ENCODE data around the gene MORC3. TPM values are rescaled to one million over a fixed set of nuclear protein-coding genes. Genes with fewer than 3 reads are reported as not detected.

The MORC3 gene
- total and polyA plus RNA-seq, 9 of the 15 experiments (the other 6 are each of a cell fraction or from before 2014, with no cell fraction given) = 12.7 to 53.7 (median 36.0) TPM

DNA sequence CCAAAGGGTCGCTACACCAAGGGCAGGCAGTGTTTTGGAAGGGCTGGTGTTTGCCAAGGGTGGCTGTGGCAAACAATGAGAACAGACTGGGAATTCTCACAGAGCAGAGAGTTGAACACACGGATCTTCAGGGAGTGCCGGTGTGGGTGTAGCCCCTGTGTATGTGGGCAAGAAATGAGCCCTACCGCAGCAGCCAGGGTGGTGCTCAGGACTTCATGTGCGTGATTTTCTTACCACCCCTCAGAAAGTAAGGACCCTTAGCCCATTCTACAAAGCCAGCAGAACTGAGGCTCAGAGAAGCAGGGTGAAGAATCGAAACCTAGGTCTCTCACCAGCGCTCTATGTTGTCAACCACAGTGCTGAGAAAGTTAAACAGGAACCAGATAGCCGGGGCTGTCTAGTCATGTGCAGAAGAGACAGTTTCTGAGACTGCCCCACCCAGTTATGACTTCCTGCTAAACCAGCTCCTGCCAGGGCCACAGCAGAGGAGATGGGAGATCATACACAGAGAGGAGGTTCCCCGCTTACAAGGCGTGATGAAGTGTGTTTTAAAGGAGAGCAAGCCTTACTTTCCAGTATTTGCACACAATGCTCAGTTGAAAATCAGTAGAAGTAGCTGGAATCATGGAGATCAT is 21.9 kb upstream of the MORC3 start (continued):
- TF ChIP-seq ZNF274 (IDR thresholded peaks at IDR 0.05; ENCODE audit: borderline replicate concordance, low read depth, low read length) = no peak
- no peak for TF ChIP-seq NONO (IDR thresholded peaks at IDR 0.05; ENCODE audit: low read depth in 2 of 2, low read length in 1 of 2)
- TF ChIP-seq SOX6 (IDR thresholded peaks at IDR 0.05) = peak; percentile 64
- TF ChIP-seq ZNF347 (CRISPR knock-in tag; IDR thresholded peaks at IDR 0.05; ENCODE audit: low read depth) = no peak
- TF ChIP-seq HDAC1 (IDR thresholded peaks at IDR 0.05) = no peak
- TF ChIP-seq, protein P1, sequence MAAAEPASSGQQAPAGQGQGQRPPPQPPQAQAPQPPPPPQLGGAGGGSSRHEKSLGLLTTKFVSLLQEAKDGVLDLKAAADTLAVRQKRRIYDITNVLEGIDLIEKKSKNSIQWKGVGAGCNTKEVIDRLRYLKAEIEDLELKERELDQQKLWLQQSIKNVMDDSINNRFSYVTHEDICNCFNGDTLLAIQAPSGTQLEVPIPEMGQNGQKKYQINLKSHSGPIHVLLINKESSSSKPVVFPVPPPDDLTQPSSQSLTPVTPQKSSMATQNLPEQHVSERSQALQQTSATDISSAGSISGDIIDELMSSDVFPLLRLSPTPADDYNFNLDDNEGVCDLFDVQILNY (CRISPR knock-in tag; IDR thresholded peaks at IDR 0.05) = no peak
- no peak for TF ChIP-seq KHSRP (IDR thresholded peaks at IDR 0.05)
- TF ChIP-seq POLR2AphosphoS5 (IDR thresholded peaks at IDR 0.05; ENCODE audit: control insufficient read depth, insufficient read depth, low read depth, low read length) = no peak
- peak; percentile 88 for TF ChIP-seq SMAD4 (CRISPR knock-in tag; conservative IDR thresholded peaks at IDR 0.05)
- TF ChIP-seq U2AF2 (optimal IDR thresholded peaks at IDR 0.05; ENCODE audit: low read depth, low read length) = no peak
- TF ChIP-seq, protein P2, sequence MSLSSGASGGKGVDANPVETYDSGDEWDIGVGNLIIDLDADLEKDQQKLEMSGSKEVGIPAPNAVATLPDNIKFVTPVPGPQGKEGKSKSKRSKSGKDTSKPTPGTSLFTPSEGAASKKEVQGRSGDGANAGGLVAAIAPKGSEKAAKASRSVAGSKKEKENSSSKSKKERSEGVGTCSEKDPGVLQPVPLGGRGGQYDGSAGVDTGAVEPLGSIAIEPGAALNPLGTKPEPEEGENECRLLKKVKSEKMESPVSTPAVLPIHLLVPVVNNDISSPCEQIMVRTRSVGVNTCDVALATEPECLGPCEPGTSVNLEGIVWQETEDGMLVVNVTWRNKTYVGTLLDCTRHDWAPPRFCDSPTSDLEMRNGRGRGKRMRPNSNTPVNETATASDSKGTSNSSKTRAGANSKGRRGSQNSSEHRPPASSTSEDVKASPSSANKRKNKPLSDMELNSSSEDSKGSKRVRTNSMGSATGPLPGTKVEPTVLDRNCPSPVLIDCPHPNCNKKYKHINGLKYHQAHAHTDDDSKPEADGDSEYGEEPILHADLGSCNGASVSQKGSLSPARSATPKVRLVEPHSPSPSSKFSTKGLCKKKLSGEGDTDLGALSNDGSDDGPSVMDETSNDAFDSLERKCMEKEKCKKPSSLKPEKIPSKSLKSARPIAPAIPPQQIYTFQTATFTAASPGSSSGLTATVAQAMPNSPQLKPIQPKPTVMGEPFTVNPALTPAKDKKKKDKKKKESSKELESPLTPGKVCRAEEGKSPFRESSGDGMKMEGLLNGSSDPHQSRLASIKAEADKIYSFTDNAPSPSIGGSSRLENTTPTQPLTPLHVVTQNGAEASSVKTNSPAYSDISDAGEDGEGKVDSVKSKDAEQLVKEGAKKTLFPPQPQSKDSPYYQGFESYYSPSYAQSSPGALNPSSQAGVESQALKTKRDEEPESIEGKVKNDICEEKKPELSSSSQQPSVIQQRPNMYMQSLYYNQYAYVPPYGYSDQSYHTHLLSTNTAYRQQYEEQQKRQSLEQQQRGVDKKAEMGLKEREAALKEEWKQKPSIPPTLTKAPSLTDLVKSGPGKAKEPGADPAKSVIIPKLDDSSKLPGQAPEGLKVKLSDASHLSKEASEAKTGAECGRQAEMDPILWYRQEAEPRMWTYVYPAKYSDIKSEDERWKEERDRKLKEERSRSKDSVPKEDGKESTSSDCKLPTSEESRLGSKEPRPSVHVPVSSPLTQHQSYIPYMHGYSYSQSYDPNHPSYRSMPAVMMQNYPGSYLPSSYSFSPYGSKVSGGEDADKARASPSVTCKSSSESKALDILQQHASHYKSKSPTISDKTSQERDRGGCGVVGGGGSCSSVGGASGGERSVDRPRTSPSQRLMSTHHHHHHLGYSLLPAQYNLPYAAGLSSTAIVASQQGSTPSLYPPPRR (CRISPR knock-in tag; IDR thresholded peaks at IDR 0.05; ENCODE audit: borderline replicate concordance) = no peak
- TF ChIP-seq SPI1 (IDR thresholded peaks at IDR 0.05; ENCODE audit: borderline replicate concordance, low read depth, low read length) = no peak
- TF ChIP-seq ZNF668 (CRISPR knock-in tag; IDR thresholded peaks at IDR 0.05) = no peak
- no peak for TF ChIP-seq ZNF3 (CRISPR knock-in tag; IDR thresholded peaks at IDR 0.05)
- no peak for TF ChIP-seq FOS (IDR thresholded peaks at IDR 0.05; ENCODE audit: extremely low read depth, insufficient read length)
- TF ChIP-seq WHSC1 (IDR thresholded peaks at IDR 0.05; ENCODE audit: low read length) = no peak
- TF ChIP-seq, protein P3, sequence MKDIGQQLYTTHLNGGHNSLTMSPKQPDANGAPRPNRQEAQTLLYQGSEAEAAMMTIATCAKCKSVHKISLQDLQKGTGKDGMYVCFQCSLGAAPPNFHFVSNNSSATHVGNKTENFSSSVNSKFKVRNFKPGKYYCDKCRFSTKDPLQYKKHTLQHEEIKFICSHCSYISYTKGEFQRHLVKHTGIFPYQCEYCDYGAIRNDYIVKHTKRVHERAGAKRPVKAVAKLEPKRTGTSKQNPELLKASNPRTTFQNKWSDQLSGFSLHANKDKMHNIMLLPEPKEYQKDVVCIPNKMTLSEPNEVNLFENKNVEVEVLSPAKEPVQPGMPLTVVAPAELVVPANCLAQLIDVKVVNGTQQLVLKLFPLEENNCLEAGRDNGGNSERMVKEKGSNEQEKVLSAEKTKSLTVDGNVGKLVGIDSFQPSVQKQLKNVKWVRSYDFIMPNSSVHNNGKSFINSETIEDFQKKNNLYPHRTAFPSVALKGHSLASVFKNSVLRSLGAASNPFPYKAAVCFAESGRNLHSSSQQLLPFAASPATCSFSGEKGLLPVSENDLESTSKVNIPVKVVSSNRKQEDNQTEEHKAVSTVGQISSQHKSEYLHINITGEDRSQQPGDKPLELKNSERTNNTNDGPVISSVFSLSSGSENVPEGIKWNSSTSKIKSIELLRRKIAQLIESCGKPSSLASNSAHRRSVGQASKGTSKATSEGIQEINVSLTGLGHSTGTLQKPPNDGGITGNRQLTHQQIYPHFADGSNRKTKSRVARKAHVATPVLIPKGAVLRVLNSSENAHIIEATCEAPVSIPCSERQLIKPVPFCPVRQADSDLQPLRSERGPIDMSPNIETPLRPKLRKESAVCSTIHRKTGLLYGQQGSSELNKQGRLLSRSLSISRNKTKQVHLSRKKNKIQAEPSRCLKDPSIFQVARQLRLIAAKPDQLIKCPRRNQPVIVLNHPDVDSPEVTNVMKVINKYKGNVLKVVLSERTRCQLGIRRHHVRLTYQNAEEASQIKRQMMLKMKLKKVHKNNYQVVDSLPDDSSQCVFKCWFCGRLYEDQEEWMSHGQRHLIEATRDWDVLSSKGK (CRISPR knock-in tag; IDR thresholded peaks at IDR 0.05) = no peak
- TF ChIP-seq TEAD4 (IDR thresholded peaks at IDR 0.05; ENCODE audit: low read length) = peak; percentile 9; the same call in 1 of the 2 replicates
- no peak for TF ChIP-seq TEAD4 (CRISPR knock-in tag; IDR thresholded peaks at IDR 0.05; ENCODE audit: borderline replicate concordance)
- TF ChIP-seq TCF7L2 (IDR thresholded peaks at IDR 0.05; ENCODE audit: low read depth, low read length) = no peak
